ENCODE results near the gene EHMT1.
"Not testable (repeated sequence)": the region's sequence is repeated elsewhere in the genome, so short reads cannot be mapped to it uniquely, and the experiment has no call there.

EHMT1 gene

DNA sequence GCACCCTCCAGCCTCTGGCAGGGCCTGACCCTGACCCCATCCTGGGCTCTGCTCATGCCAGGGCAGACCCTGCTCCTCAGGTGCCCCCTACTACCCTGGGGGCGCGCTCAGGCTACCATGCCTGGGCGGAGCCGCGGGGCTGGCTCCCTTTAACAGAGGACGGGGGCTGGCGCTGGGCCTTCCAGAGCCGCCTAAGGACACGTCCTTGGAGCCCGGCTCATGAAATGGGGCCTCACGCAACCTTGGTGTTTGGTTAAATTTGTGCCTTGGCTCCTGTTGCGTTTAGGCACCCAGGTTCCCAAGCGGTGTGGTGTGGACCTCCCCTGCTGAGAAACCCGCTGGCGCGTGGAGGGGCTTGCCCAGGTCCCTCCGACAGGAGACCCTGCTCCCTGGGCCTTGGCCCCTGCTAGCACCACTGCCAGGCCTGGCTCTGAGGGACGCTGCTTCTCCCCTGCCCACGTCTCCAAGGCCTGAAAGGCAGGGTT, 3.4 kb upstream of the EHMT1 start:
- DNase-seq (no peak), ATAC-seq (no peak)

DNA sequence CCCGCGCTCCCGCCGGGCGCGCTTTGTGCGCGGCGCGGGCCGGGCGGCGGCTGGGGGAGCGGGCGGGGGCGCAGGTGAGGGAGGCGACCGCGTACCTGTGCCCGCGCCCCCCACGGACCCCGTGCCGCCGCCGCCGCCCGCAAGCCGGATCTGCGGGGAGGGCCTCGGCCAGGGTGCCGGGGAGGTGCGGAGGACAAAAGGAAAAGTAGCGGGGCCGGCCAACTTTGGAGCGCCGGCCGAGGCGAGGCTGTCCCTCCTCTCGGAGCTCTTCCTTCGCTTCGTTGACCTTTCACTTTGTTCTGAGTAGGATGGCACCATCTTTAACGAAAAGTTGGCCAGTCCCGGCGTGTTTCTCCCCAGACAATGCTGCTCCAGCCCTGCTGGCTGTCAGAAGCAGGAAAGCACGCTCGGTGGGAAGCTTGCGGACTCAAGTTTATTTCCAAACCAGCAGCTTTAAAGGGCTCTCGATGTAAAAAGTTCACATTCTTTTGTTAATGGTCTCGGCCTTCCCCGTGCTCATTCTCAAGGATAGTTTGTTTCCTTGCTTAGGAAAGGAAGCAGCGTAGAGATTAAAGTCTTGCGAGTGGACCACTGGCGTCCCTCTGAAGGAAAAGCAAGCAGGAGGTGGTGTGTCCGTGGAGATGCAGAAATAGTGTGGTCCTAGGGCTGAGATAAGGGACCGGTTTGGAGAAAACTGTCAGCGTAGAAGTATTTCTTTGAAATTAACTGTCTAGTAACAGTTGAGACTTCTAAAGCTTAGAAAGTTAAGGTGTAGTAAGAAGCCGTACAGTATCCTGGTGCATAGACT, 639 bp downstream of the EHMT1 start:
- DNase-seq, result peak; percentile 51
- ATAC-seq, result peak; percentile 12

DNA sequence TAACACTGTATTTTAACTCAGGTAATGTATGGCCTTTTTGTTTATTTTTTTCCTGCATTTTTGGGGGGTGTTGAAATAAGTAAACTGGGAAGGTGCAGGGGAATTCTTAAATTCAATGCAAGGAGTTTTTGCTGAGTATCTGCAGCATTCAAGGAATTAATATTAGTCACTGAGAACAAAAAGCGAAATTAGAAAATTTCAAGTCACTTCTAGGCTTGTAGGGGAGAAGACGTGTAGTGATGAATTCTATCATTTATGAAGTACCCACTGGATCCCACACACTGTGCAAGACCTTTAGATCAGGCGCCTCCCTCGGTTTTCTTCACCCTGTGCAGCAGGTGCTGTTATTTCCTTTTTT, 1.2 kb downstream of the EHMT1 start:
- no peak for ATAC-seq
- DNase-seq, result no peak

DNA sequence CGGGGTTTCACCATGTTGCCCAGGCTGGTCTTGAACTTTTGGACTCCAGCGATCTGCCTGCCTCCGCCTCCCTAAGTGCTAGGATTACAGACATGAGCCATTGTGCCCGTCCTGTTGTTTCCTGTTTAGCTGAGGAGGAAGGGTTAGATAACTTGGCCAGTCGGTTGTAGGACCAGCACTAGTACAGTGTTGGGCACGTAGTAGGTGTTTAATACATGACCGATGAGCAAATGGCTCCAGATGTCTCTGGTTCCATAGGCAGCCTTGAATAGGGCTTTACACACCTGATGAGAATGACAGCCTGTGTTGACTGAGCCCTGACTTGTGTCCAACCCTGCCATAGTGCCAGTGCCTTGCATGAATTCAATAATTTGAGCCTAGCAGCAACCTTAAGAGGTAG, 1.8 kb downstream of the EHMT1 start:
- DNase-seq, result no peak
- ATAC-seq, result no peak

DNA sequence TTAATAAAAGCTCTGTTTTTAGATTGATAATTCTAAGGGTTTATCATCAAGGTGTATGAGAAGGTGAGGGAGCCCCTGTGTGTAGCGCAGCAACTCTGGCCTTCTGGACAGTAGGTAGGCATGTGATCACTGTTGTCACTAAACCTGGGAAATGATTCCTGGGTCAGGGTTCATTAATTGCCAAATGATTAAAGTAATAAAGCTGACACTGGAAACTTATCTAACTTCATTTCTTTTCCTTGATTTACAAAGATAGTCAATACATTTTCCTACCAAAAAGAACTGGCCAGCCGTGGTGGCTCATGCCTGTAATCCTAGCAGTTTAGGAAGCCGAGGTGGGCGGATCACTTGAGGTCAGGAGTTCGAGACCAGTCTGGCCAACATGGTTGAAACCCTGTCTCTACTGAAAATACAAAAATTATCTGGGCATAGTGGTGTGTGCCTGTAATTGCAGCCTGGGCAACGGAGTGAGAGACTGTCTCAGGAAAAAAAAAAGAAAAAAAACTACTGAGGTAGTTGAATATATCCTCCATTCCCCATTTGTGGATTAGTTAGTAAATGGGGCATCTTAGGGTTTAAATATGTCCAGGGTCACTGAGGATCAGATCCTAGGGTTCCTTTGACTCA, 2.4 kb downstream of the EHMT1 start:
- DNase-seq, result no peak
- no peak for ATAC-seq

DNA sequence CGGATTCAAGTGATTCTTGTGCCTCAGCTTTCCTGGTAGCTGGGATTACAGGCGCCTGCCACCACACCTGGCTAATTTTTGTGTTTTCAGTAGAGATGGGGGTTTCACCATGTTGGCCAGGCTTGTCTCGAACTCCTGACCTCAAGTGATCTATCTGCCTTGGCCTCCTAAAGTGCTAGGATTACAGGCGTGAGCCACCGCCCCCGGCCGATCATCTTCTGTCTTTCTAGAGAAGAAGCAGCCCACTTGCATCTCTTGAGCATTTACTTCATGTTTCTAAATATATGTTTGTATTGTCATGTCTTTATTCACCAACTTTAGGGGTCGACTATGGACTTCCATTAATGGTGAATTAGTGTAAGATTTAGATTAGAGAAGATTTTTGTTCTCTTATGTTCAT, 3.4 kb downstream of the EHMT1 start:
- not testable (repeated sequence) for ATAC-seq

DNA sequence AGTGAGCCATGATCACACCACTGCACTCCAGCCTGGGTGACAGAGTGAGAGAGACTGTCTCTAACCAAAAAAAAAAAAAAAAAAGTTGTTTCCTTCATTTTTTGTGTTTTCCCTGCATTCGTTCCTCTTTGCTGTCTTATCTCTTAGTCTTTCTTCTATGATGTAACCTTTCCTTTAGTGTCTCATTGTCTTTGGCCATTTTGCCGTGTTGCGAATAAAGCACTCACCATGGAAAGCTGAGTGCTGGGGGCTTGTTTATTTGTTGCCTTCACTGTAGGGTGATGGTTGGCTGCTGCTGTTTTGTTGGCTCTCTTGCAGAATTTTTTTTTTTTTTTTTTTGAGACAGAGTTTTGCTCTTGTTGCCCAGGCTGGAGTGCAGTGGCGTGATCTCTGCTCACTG, 7.7 kb downstream of the EHMT1 start:
- ATAC-seq (no peak), DNase-seq (no peak)

More for the DNA sequence above, 3.4 kb downstream of the EHMT1 start:
- DNase-seq, result not testable (repeated sequence)

DNA sequence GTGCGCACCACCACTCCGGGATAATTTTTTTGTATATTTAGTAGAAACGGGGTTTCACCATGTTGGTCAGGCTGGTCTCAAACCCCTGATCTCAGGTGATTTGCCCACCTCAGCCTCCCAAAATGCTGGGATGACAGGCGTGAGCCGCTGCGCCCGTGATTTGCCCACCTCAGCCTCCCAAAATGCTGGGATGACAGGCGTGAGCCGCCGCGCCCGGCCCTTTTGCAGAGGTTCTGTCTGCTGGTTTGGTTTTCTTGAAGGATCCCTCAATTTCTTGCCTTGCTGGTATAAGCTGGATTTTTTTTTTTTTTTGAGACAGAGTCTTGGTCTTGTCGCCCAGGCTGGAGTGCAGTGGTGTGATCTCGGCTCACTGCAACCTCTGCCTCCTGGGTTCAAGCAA, 8.6 kb downstream of the EHMT1 start:
- not testable (repeated sequence) for ATAC-seq, DNase-seq

DNA sequence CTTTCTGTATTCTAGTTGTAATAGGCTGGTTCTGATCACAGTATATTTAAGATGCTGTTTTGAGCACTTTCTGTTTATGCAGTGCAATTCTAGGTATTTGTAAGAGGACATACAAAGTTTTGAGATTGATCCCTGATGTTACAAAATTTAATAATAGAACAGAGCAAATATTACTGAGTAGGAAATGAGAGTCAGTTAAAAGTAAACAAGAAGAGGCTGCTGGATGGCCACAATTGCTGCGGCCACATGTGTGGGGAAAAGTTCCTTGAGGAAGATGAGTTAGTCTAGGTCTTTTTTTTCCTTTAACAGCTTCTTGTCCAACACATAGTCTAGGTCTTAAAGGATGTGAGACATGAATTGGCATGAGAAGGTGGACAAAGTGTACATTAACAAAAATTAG, 11.3 kb downstream of the EHMT1 start:
- DNase-seq, result no peak
- ATAC-seq, result no peak

DNA sequence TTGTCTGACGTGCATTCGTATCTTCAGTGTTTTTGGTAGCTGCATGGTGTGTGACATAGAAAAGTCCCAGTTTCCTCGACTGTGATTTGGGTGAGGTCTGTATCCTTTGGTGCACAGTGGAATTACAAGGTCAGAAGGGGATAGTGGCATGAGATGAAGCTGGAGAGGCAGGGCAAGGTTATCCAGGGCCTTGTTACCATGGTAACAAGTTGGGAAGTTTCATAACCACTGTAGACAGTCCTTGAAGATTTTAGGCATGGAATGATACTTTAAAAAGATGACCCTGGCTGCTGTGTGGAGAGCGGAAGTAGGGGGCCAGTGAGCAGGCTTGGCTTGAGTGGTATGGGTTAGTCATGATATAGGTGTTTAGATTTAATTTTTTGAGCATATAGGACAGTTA, 11.9 kb downstream of the EHMT1 start:
- DNase-seq, result no peak
- no peak for ATAC-seq

DNA sequence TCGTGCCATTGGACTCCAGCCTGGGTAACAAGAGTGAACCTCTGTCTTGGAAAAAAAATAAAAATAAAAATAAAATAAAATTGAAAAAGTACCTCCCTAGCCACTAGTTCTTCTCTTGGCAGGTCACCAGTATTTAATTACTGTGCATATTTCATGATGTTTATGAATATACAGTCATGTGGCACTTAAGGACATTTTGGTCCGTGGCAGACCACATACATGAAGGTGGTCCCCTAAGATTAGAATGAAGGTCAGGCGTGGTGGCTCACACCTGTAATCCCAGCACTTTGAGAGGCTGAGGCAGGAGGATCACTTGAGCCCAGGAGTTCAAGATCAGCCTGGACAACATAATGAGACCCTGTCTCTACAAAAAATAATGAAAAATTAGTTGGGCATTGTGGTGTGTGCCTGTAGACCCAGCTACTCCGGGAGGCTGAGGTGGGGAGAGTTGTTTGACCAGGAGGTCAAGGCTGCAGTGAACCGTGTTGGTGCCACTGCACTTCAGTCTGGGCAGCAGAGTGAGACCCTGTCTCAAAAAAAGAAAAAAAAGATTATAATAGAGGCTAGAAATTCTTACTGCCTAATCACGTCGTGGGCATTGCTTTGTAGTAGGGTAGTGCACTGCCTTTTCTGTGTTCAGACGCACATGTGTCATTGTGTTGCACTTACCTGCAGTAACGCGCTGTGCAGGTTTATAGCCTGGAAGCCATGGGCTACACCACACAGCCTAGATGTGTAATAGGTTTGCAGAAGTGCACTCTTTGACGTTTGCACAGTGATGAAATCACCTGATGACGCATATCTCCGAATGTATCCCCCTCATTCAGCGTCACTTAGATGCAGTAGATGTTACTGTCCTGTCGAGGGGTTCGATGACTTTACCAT, 12.8 kb downstream of the EHMT1 start:
- DNase-seq (no peak), ATAC-seq (no peak)

DNA sequence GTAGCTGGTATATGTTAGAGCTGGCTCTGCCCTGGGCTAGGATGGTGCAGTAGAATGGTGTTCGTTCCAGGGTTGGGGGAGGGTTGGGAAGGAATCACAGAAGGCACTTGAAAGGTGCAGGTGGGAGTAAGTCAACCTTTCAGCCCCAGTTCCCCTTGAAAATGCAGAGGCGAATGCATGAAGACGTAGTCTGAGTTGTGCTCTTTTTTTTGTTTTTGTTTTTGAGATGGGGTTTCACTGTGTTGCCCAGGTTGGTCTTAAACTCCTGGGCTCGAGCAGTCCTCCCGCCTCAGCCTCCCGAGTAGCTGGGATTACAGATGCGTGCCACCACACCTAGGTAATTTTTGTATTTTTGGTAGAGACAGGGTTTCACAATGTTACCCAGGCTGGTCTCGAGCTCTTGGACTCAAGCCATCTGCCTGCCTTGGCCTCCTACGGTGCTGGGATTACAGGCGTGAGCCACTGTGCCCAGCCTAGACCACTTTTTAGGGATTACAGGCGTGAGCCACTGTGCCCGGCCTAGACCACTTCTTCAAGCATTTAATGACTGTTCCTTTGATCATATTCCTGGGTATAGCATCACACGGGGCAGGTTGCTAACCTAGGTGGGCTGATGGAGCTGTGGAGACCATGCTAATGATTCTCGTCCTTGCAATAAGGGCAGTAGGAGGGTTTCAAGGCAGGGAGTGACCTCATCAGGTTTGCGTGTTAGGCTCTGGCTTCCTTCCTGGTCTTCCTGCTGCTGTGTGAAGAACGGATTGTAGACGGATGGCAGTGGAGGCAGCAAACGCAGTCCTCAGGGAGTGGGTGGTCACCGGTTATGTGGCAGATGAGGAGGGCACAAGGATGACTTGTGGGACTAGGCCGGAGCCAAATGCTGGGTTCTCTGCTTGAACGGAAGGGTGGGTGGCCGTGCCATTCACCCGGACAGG, 13.7 kb downstream of the EHMT1 start:
- DNase-seq (no peak), ATAC-seq (no peak)

DNA sequence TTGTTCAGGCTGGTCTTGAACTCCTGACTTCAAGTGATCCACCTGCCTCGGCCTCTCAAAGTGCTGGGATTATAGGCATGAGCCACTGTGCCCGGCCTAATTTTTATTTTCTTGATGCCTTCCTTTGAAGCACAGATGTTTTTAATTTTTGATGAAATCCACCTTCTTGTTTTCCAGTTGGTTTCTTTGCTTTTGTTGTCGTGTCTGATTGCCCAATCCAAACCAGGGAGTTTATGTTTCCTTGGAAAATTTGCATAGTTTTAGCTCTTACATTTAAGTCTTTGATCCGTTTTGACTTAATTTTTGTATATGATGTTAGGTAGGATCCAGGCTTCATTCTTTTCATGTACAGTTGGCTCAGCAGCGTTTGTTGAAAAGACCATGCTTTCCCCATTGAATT, 15.2 kb downstream of the EHMT1 start:
- DNase-seq (no peak), ATAC-seq (no peak)

DNA sequence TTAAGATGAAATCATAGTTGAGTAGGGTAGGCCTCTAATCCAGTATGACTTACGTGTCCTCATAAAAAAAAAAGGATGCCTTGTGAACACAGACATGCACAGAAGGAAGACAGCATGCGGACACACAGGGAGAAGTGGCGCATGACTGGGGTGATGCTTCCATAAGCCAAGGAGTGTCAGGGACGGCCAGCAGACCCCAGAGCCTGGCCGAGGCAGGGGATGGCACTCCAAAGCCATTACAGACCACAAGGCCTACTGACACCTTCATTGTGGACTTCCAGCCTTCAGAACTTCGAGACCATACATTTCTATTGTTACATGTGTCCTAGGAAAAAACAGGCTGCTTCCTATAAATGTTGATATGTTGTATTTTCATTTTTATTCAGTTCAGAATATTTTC, 19.9 kb downstream of the EHMT1 start:
- ATAC-seq (no peak), DNase-seq (no peak)

DNA sequence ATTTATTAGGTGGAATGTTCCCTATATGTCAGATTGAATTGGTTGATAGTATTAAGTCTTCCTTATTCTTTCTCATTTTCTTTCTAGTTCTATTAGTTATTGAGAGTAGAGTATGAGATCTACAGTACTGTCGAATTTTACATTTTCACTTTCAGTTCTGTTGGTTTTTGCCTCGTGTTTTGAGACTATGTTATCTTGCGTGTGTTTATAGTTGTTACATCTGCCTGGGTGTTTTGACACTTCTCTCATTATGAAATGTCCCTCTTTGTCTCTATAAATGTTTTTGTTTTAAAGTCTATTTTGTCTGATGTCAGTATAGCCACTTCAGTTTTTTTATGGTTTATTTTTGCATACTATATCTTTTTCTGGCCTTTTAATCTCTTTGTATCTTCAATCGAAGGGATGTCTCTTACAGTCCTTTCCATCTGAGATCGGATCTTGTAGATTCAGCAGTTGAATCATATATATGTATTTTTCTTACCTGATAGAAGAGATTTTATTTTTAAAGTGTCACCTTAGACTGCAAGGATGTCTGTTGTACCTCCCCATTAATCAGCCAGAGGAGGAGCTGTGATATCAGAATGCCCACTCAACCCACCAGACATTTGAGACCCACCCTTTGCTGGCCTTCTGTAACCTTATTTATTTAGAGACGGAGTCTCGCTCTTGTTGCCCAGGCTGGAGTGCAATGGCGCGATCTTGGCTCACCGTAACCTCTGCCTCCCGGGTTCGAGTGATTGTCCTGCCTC, 20.7 kb downstream of the EHMT1 start:
- ATAC-seq (peak; percentile 66), DNase-seq (no peak)

DNA sequence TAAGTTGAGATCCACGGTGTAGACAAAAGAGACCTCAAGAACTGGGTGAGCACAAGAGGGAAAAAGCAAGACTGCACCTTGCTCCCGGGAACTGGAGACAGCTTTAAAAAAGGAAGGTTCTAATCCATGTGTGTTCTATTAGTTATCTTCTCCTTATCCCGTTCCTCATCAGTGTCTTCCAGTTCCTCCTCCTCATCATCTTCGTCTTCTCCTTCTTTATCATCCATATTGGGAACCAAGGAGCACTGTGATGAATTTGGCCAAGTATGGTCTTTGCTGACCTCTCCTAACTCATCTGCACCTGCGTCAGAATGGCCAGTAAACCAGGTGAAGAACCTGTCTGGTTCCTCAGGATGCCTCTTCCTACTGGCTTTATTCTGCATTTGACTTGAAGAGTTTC, 22.1 kb downstream of the EHMT1 start:
- ATAC-seq, result no peak
- no peak for DNase-seq

DNA sequence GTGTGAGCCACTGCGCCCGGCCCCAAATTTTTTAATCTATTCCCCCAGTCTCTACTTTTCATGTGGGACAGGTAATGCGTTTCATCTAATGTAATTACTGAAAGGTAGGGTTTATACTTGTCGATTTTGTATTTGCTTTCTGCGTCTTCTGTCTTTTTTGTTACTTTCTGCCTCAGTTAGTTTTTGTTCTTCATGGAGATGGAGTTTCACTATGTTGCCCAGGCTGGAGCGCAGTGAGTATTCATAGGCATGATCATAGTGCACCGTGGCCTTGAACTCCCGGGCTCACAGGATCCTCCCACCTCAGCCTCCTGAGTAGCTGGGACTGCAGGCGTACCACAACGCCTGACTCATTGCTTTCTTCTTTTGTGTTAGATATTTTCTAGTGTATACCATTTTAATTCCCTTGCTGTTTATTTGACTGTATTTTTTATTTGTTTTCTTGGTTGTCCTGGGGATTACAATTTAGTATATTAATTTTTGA, 23.4 kb downstream of the EHMT1 start:
- DNase-seq, result no peak
- no peak for ATAC-seq

DNA sequence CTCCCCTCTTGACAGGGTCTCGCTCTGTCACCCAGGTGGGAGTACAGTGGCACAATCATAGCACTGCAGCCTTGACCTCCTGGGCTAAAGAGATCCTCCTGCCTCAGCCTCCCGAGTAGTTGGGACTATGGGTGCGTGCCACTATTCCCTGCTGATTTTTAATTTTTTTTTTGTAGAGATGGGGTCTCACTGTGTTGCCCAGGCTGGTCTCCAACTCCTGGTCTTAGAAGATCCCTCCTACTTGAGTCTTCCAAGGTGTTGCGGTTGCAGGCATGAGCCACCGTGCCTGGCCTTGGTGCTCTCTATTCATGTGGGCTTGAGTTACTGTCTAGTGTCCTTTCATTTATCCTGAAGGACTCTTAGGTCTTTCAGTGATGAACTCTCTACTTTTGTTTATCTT, 24.1 kb downstream of the EHMT1 start:
- ATAC-seq, result no peak
- no peak for DNase-seq

DNA sequence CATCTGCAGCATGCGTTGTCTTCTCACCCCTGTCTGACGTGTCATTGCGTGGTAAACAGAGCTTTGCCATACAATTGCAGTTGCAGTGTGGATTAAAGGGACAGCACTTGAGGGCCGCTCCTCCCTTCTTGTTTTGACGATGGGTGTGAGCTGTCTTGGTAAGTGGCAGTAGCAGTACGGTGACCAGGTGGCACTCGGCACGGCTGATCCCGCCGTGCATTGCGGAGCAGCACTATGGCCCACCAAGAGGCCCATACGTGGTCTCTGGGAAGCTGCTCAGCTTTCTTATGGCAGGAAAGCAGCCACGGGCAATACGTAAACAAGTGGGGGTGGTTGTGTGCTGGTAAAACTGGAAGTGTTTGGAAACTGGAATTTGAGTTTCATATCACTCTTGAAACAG, 25.1 kb downstream of the EHMT1 start:
- DNase-seq (no peak), ATAC-seq (no peak)

DNA sequence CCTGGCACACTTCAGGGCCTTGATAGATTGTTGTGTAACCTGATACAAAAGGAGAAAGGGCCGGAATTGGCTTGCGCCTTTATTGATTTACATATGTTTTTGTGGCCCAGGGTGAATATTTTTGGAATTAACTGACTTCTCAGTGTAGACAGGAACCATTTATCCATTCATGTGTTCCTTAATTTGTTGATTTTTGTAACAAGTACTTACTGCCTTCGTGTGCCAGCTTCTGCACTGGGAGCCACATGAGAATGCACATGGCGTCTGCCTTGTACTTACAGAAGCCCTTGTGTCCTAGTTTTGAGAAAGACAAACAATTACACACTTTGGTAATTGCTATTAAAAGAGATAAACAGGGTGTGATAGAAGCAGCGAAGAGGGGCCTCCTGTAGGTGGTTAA, 26.4 kb downstream of the EHMT1 start:
- no peak for DNase-seq
- no peak for ATAC-seq

DNA sequence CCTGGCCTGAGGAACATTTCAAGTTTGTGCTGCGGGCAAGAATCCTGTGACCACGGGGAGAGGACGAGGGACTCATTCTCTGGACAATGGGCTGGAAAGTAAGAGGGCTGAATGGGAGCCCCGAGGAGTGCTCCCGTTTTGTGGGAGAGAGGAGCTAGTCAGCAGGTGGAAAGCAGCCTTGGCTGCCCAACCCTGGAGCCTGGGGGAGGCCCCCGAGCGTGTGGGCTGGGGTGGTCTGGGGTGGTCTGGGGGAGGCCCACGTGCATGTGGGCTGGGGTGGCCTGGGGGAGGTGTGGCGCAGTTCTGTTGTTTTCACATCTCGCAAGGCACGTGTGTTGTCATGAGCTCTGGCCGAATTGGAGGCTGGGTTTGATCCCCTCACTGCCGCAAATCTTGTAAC, 27.5 kb downstream of the EHMT1 start:
- DNase-seq, result no peak
- no peak for ATAC-seq

All from stimulated activated naive CD8-positive, alpha-beta T cell treated with anti-CD3 and anti-CD28 coated beads, Interleukin-15, Interleukin-2, amounts not matched to agents 100 U/mL and 50 U/mL, for 24 hours (primary cell).